AG10803 (cell line): Measurements from ENCODE around the gene WDR70.

ENCODE experiments used
- DNase-seq: peaks from one replicate; pipeline ENCODE4 v3.0.0; 2010; ENCODE audit warnings: low read depth
- H3K4me3 ChIP-seq: 2 replicates; pipeline ENCODE4 v1.5.1; 2011; ENCODE audit warnings: mild to moderate bottlenecking, low read length, control low read depth
- TF ChIP-seq, protein P1 (sequence below): conservative IDR thresholded peaks from 2 replicates; pipeline ENCODE4 v1.5.1; 2011; ENCODE audit warnings: mild to moderate bottlenecking, low read length, control low read depth, inconsistent platforms

Gene WDR70

DNA sequence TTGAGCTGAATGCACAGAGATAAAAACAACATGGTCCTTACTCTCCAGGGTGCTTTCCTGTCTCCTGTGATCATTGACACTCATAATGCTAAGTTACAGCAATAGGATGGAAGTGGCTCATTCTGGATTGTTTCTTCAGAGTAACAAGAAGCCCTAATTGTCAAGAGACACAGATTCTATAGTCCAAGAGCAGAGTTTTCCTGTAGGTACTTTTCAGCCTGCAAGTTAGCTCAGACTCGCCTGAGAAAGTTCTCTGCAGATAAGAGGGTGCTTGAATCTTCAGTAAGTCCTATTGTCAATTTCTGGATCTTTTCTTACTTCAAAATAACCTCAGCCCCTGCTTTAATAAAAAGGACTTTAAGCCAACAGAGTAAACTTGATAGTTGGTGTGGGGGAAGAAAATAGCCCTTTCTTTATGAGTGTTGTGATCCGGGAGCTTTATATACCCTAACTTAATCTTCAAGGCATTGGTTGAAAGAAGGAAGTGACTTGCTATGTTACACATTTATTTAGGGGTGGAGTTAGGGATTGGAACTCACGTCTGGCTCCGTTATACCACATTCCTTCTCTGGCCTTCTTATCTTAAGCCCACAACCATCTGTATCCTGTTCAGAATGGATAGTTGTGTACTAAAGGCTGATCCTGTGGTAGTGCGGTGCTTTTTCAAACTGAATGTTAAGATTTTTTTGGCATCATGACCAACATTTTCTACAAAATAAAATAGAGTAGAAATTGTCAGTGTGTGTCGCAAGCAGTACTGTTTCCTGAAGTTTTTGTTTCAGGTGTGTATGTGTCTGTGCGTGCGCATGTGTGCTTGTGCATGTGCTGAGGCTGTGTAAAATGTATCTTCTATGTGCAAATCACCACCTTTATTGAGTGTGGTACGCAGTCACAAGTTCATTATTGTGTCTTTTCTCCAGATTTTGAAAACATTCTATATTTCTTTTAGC lies 173.9 kb downstream of the WDR70 start:
- TF ChIP-seq, protein P1, sequence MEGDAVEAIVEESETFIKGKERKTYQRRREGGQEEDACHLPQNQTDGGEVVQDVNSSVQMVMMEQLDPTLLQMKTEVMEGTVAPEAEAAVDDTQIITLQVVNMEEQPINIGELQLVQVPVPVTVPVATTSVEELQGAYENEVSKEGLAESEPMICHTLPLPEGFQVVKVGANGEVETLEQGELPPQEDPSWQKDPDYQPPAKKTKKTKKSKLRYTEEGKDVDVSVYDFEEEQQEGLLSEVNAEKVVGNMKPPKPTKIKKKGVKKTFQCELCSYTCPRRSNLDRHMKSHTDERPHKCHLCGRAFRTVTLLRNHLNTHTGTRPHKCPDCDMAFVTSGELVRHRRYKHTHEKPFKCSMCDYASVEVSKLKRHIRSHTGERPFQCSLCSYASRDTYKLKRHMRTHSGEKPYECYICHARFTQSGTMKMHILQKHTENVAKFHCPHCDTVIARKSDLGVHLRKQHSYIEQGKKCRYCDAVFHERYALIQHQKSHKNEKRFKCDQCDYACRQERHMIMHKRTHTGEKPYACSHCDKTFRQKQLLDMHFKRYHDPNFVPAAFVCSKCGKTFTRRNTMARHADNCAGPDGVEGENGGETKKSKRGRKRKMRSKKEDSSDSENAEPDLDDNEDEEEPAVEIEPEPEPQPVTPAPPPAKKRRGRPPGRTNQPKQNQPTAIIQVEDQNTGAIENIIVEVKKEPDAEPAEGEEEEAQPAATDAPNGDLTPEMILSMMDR: no peak
- peak; percentile 44 for DNase-seq
- no peak overlapping the region for H3K4me3 ChIP-seq

DNA sequence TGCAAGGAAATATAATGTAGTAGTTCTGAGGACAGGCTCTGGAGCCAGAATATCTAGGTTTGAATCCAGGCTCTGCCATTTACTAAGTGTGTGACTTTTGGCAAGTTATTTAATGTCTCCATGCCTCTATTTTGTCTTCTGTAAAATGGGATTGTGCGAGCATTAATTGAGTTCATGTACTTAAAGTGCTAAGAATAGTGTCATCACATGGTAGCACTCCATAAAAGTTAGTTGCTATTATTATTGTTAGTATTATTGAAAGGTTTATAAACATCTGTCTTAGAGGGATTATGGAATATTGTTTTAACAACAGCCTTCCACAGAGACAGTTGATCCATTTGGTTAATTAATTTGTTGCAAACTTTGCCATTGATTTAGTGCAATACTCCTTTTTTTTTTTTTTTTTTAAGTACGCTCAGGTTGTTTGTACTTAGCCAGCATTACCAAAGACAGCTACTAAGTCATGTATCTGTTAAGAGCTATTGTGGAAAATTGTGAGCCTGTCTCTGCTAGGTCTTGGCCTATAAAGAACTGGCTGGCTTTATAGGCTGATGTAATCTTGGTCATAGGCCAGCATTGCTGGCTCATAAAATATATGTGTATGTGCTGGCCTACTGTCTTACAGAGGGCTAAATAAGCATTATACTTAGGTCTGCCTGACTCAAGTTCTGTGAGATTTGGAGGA lies 174.7 kb downstream of the WDR70 start:
- TF ChIP-seq, protein P1: no peak
- DNase-seq: peak; percentile 21
- H3K4me3 ChIP-seq: no peak overlapping the region

DNA sequence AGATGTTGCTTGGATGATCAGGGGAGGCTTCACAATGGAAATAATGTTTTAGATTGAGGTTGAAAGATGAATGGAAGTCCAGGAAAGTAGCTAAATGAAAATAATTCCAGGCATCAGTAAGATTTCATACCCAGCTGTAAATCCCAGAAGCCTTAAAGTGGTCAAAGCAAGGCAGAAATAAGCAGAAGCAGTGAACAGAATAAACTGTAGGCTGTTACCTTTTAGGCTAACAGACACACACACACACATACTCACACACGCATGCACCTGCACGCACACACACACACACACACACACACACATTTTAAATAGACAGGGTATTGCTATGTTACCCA lies 175.3 kb downstream of the WDR70 start:
- TF ChIP-seq, protein P1: no peak
- no peak overlapping the region for H3K4me3 ChIP-seq
- DNase-seq: no peak

DNA sequence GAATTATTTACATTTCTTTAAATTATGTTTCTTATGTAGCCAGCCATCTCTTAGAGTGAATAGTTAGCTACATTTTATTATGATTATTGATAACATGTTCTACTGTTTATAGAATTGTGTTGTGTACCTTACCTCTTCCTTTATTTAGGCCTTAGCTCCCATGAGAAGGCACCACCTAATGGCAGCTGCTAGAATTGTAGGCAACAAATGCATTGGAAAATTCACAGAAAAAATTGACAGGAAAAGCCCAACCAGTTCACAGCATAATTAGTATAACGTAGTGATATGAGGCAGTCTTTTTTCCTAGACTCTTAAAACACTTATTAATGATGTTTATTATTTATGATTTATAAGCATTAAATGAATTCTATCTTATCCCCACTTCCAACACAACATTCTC lies 175.8 kb downstream of the WDR70 start:
- TF ChIP-seq, protein P1: peak; percentile 38
- H3K4me3 ChIP-seq: no peak overlapping the region
- no peak for DNase-seq

DNA sequence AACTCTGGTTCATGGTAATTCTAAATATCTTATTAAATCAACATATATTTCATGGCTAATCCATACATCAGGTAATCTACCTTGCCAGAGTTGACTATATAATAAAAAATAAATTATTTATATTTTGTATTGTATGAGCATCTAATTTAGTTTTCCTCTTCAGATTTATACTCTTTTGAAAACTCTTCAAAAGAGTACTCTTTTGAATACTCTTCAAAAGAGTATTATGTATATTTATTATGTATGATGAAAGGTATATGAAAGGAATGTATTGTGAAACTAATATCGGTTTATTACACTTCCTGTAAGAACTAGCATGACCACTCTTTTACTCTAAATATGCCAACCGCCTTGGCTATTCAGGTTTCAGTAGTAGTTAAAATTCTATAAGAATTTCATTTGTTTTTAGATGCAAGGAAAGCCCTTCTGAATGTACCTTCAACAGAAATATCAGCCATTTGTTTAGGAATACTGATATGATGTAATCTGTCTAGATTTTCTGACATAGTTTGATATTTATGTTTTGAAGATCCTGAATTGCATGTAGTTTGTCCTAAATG lies 178.7 kb downstream of the WDR70 start:
- H3K4me3 ChIP-seq: no peak overlapping the region
- DNase-seq: no peak
- TF ChIP-seq, protein P1: no peak

DNA sequence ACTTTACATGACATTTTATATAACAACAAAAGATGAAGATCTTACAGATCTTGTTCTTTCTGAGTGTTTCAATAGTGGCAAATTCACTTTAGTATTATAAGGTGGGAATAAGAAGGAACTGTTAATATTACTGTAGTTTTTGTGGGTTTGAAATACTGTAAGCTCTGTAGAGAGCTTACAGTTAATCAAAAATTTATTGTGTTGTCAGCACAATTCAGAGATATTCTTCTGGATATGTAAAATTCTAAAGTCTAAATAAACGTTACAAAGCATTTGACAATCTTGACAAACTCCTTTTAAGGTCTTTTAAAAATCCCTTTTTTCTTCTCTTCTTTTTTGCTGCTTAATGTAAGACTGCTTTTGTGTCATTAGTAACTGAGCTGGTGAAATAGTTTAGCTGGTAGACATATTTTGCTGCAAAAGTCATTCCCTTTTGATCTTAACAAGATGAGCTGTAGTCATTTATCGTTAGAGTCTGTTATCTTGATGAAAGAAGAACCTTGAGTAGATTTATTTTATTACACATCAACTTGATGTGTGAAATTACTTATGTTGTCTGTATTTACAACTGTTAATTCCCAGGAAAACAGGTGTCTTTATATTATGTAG lies 186.0 kb downstream of the WDR70 start:
- no peak overlapping the region for H3K4me3 ChIP-seq
- DNase-seq: peak; percentile 29
- TF ChIP-seq, protein P1: no peak
